ENCODE results near the gene APOBEC4. TPM values are rescaled to one million over a fixed set of nuclear protein-coding genes. Genes with fewer than 3 reads are reported as not detected.

APOBEC4 gene
- total RNA-seq, 1 donor from 2014 or later = not detected

DNA sequence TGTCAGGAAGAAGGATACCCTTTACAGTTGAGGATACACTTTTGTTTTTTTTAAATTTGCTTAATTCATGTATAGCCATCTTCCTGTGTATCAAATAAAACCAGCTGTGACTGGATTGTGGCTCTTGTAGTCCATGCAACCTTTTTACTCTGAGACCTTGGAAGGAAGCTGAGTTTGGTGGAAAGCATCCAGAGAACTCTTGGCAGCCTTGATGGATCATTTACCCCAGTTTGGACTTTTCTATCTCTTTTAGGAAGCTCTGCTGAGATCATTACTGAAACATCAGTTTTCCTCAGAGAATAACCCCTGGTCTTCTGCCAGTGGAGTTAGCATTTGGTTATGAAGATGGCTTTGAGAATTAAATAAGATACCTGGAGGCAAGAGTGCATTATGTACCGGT, 21.2 kb upstream of the APOBEC4 start:
- H3K9me3 Mint-ChIP-seq = peaks cover 13% of the 10 kb centered on the region
- TF ChIP-seq EZH2phosphoT487 (IDR thresholded peaks at IDR 0.05) = no peak
- TF ChIP-seq, protein P1, sequence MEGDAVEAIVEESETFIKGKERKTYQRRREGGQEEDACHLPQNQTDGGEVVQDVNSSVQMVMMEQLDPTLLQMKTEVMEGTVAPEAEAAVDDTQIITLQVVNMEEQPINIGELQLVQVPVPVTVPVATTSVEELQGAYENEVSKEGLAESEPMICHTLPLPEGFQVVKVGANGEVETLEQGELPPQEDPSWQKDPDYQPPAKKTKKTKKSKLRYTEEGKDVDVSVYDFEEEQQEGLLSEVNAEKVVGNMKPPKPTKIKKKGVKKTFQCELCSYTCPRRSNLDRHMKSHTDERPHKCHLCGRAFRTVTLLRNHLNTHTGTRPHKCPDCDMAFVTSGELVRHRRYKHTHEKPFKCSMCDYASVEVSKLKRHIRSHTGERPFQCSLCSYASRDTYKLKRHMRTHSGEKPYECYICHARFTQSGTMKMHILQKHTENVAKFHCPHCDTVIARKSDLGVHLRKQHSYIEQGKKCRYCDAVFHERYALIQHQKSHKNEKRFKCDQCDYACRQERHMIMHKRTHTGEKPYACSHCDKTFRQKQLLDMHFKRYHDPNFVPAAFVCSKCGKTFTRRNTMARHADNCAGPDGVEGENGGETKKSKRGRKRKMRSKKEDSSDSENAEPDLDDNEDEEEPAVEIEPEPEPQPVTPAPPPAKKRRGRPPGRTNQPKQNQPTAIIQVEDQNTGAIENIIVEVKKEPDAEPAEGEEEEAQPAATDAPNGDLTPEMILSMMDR (IDR thresholded peaks at IDR 0.05) = no peak
- TF ChIP-seq EZH2 (IDR thresholded peaks at IDR 0.05) = no peak
- Histone ChIP-seq H3K4me2 (no peak overlapping the region), H3K79me2 (ENCODE audit: low read depth) (no peaks in the 10 kb centered on the region), H3K36me3 (no peaks in the 10 kb centered on the region), H4K20me1 (ENCODE audit: low read depth) (no peaks in the 10 kb centered on the region), H2AFZ (replicated peaks) (no peak overlapping the region), H3K4me1 (no peaks in the 10 kb centered on the region), H3K9ac (no peak overlapping the region), H3K4me3 (no peak overlapping the region), H3K27me3 (no peaks in the 10 kb centered on the region), H3K9me3 (ENCODE audit: low read depth) (no peaks in the 10 kb centered on the region), H3F3A (ENCODE audit: low read depth) (no peaks in the 10 kb centered on the region), H3K27ac (no peak overlapping the region)
- peaks cover 9% of the 10 kb centered on the region for H3K4me1 Mint-ChIP-seq
- H3K27me3 Mint-ChIP-seq (ENCODE audit: insufficient read depth, low read depth) = no peaks in the 10 kb centered on the region
- no peak overlapping the region for H3K4me3 Mint-ChIP-seq
- no peak for DNase-seq (ENCODE audit: low spot score)
- H3K27ac Mint-ChIP-seq = no peak overlapping the region
- peaks cover 5% of the 10 kb centered on the region for H3K36me3 Mint-ChIP-seq

DNA sequence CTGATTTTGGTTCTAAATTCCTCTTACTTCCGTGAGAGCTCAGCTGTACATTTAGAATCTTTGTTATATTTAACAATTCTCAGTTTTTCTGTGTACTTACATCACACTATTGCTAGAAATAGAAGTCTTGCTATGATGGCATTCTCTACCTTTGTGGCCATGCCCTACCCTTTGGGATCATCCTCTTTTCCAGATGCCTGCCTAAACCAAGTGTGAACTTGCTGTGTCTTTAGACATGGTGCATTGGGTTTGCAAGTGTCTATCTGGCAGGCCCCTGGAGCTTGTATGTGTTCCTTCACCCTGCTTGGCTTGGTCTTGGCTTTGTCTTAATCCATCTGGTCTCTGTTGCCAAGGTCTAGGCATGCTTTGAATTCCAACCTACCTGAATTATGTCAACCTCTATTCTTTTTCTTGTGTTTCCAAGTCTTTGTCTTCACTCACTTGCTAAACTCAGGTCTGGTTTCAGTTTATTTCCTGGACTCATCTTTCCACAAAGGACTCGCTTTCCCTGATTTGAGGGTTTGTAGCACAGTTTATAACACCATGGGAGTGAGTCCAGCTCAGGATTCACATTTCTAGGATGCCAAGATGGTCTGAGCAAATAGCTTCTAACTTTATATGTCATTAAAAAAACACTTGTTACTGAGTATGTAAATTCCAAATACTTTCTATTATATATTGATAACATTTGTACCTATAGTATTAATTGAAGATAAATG, 20.6 kb upstream of the APOBEC4 start:
- Histone ChIP-seq H3F3A (ENCODE audit: low read depth) (no peaks in the 10 kb centered on the region), H3K27ac (no peak overlapping the region), H3K36me3 (no peaks in the 10 kb centered on the region), H3K27me3 (no peaks in the 10 kb centered on the region), H4K20me1 (ENCODE audit: low read depth) (no peaks in the 10 kb centered on the region), H2AFZ (replicated peaks) (no peak overlapping the region), H3K4me3 (no peak overlapping the region), H3K9ac (no peak overlapping the region), H3K4me2 (no peak overlapping the region), H3K9me3 (ENCODE audit: low read depth) (no peaks in the 10 kb centered on the region), H3K79me2 (ENCODE audit: low read depth) (no peaks in the 10 kb centered on the region), H3K4me1 (no peaks in the 10 kb centered on the region)
- peaks cover 15% of the 10 kb centered on the region for H3K9me3 Mint-ChIP-seq
- no peak for TF ChIP-seq EZH2 (IDR thresholded peaks at IDR 0.05)
- peaks cover 7% of the 10 kb centered on the region for H3K36me3 Mint-ChIP-seq
- H3K27me3 Mint-ChIP-seq (ENCODE audit: insufficient read depth, low read depth) = no peaks in the 10 kb centered on the region
- no peak overlapping the region for H3K4me3 Mint-ChIP-seq
- DNase-seq (ENCODE audit: low spot score) = no peak
- H3K27ac Mint-ChIP-seq = no peak overlapping the region
- H3K4me1 Mint-ChIP-seq = peaks cover 9% of the 10 kb centered on the region

DNA sequence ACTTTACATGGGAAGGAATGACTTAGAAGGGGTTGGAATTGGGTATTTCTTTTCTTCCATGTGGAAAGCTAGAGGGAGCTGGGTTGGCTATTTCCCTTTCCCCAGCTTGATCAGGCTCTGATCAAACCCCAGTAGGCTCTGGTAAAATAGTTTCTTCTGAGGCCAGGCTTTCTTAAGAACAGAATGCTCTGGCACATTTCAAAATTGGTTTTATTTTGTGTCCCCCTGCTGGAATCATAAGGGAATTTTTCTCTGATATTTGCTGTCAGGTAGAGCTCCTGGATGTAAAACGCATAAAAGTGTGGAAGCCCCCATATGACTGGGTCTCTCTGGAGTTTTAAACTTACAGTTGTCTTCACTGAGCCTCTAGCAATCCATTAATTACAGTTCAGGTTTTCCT, 17.1 kb upstream of the APOBEC4 start:
- H3K9ac ChIP-seq = no peak overlapping the region
- H3K36me3 ChIP-seq = no peaks in the 10 kb centered on the region
- peaks cover 9% of the 10 kb centered on the region for H3K36me3 Mint-ChIP-seq
- no peaks in the 10 kb centered on the region for H3K9me3 ChIP-seq (ENCODE audit: low read depth)
- H3K9me3 Mint-ChIP-seq = peaks cover 15% of the 10 kb centered on the region
- no peak for DNase-seq (ENCODE audit: low spot score)
- no peak overlapping the region for H2AFZ ChIP-seq (replicated peaks)
- no peaks in the 10 kb centered on the region for H3K4me1 ChIP-seq
- H4K20me1 ChIP-seq (ENCODE audit: low read depth) = no peaks in the 10 kb centered on the region
- H3K27me3 ChIP-seq = no peaks in the 10 kb centered on the region
- H3K27ac ChIP-seq = no peak overlapping the region
- TF ChIP-seq EZH2phosphoT487 (IDR thresholded peaks at IDR 0.05) = no peak
- TF ChIP-seq, protein P1 (IDR thresholded peaks at IDR 0.05) = no peak
- no peak for TF ChIP-seq EZH2 (IDR thresholded peaks at IDR 0.05)
- no peaks in the 10 kb centered on the region for H3K4me1 Mint-ChIP-seq
- H3K4me3 Mint-ChIP-seq = no peak overlapping the region
- no peak overlapping the region for H3K4me3 ChIP-seq
- H3K4me2 ChIP-seq = no peak overlapping the region
- H3K79me2 ChIP-seq (ENCODE audit: low read depth) = no peaks in the 10 kb centered on the region
- H3K27ac Mint-ChIP-seq = no peak overlapping the region
- H3K27me3 Mint-ChIP-seq (ENCODE audit: insufficient read depth, low read depth) = no peaks in the 10 kb centered on the region
- H3F3A ChIP-seq (ENCODE audit: low read depth) = no peaks in the 10 kb centered on the region

DNA sequence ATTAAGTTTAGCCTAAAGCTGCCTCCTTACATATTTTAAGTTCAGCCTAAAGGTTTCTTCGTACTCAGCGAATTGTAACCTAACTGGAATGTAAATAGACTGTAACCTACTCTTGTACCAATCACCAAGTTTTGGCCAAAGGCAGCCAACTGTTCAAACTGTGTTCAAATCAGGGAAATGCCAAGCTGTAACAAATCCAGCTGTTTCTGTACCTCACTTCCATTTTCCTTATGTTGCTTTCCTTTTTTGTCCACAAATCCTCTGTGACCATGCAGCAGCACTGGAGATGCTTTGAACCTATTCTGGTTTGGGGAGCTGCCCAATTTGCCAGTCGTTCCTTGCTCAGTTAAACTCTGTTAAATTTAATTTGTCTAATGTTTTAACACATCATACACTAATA, 3.2 kb upstream of the APOBEC4 start:
- Mint-ChIP-seq H3K4me3 (no peak overlapping the region), H3K36me3 (peaks cover 1% of the 10 kb centered on the region), H3K4me1 (peaks cover 18% of the 10 kb centered on the region), H3K9me3 (peaks cover 5% of the 10 kb centered on the region), H3K27ac (no peak overlapping the region), H3K27me3 (ENCODE audit: insufficient read depth, low read depth) (peaks cover 3% of the 10 kb centered on the region)
- Histone ChIP-seq H2AFZ (replicated peaks) (no peak overlapping the region), H3K27ac (no peak overlapping the region), H3K4me2 (no peak overlapping the region), H3K27me3 (no peaks in the 10 kb centered on the region), H3F3A (ENCODE audit: low read depth) (no peaks in the 10 kb centered on the region), H3K36me3 (no peaks in the 10 kb centered on the region), H3K4me3 (no peak overlapping the region), H3K79me2 (ENCODE audit: low read depth) (no peaks in the 10 kb centered on the region), H3K9me3 (ENCODE audit: low read depth) (no peaks in the 10 kb centered on the region), H4K20me1 (ENCODE audit: low read depth) (no peaks in the 10 kb centered on the region), H3K9ac (no peak overlapping the region), H3K4me1 (no peaks in the 10 kb centered on the region)
- no peak for DNase-seq (ENCODE audit: low spot score)
- TF ChIP-seq EZH2 (IDR thresholded peaks at IDR 0.05) (no peak), EZH2phosphoT487 (IDR thresholded peaks at IDR 0.05) (no peak)
- TF ChIP-seq, protein P1 (IDR thresholded peaks at IDR 0.05) = no peak

Measured in neural progenitor cell (in vitro differentiated cells).